NT2/D1 (cell line): ENCODE results near the gene CACNA2D1.

Source experiments
- YY1 ChIP-seq: IDR thresholded peaks from 2 replicates; pipeline ENCODE4 v1.6.1; 2011; ENCODE audit not compliant: insufficient read length, insufficient read depth
- ZNF274 ChIP-seq: IDR thresholded peaks from 2 replicates; pipeline ENCODE4 v1.6.1; 2011; ENCODE audit warnings: mild to moderate bottlenecking, low read depth, low read length

- TF ChIP-seq YY1 (no peak), ZNF274 (no peak)
These were observed 79.5 kb downstream of the CACNA2D1 start for GRCh38 chr7:82364048-82364447.
